GM21619 (cell line): ENCODE data around the gene UBE2V1.
"Not testable (repeated sequence)": the region's sequence is repeated elsewhere in the genome, so short reads cannot be mapped to it uniquely, and the experiment has no call there.

ENCODE experiments used
- ATAC-seq: cut with Tn5 transposase; IDR thresholded peaks from one replicate; pipeline ENCODE4 v1.9.1; 2021; ENCODE audit not compliant: unreplicated experiment

The UBE2V1 gene

GRCh38 chr20:50138120-50138478, 25.1 kb upstream of the UBE2V1 start:
- ATAC-seq = no peak

GRCh38 chr20:50137702-50138101, 24.8 kb upstream of the UBE2V1 start:
- ATAC-seq = not testable (repeated sequence)

DNA sequence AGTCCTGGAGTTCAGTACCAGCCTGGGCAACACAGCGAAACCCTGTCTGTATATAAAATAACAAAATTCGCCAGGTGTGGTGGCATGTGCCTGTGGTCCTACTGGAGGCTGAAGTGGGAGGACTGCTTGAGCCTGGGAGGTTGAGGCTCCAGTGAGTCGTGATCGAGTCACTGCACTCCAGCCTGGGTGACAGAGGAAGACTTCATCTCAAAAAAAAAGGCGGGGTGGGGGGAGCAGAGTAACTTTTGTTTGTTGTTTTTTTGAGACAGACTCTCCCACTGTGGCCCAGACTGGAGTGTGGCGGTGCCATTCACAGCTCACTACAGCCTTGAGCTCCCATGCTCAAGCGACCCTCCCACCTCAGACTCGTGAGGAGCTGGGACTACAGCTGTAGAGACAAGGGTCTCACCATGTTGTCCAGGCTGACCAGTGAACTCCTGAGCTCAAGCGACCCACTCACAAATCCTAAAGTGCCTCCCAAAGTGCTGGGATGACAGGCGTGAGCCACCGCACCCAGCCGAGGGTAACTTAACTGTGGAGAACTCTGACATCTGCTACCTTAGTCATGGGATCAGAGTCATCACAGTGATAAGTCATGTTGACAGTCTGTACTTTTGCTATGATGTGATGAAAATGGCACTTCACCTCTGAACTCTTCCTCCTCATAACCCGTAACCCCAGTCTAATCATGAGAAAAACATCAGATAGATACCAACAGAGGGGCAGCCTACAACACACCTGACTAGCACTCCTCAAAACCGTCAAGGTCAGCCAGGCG, 24.1 kb upstream of the UBE2V1 start:
- no peak for ATAC-seq

DNA sequence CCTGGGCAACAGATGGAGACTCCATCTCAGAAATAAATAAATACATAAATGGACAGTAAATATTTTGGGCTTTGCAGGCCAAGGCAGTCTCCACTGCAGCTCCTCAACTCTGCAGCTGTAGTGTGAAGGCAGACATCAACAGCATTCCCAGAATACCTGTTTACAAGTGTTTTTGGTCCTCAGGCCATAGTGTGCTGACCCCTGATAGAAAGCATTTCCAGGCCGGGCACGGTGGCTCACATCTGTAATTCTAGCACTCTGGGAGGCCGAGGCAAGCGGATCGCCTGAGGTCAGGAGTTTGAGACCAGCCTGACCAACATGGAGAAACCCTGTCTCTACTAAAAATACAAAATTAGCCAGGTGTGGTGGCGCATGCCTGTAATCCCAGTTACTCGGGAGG, 22.2 kb upstream of the UBE2V1 start:
- ATAC-seq = not testable (repeated sequence)

- ATAC-seq = no peak
Observed at GRCh38 chr20:50133474-50134217, 20.7 kb upstream of the UBE2V1 start.

GRCh38 chr20:50133041-50133440, 20.1 kb upstream of the UBE2V1 start:
- no peak for ATAC-seq

GRCh38 chr20:50130995-50131394, 18.0 kb upstream of the UBE2V1 start:
- no peak for ATAC-seq

GRCh38 chr20:50130356-50130723, 17.4 kb upstream of the UBE2V1 start:
- ATAC-seq = no peak

- no peak for ATAC-seq
Observed at GRCh38 chr20:50129662-50130355, 16.9 kb upstream of the UBE2V1 start.

DNA sequence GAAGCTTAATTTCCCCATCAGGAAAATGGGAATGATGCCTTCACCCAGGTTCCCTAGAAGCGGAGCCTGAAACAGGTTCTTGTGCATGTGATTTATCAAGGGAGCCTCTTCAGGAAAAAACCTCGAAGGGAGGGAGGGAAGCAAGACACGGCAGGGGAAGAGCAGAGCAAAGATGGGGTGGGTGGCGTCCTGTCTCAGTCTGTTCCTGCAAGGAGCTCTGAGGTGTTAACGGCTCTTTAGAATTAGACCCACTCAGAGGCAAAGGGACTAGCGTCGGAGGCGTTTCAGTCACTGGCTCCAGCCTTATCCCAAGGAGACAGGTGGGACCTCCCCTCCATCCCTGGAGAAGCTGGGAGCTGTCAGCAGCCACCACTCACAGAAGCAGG, 15.6 kb upstream of the UBE2V1 start:
- ATAC-seq = no peak

DNA sequence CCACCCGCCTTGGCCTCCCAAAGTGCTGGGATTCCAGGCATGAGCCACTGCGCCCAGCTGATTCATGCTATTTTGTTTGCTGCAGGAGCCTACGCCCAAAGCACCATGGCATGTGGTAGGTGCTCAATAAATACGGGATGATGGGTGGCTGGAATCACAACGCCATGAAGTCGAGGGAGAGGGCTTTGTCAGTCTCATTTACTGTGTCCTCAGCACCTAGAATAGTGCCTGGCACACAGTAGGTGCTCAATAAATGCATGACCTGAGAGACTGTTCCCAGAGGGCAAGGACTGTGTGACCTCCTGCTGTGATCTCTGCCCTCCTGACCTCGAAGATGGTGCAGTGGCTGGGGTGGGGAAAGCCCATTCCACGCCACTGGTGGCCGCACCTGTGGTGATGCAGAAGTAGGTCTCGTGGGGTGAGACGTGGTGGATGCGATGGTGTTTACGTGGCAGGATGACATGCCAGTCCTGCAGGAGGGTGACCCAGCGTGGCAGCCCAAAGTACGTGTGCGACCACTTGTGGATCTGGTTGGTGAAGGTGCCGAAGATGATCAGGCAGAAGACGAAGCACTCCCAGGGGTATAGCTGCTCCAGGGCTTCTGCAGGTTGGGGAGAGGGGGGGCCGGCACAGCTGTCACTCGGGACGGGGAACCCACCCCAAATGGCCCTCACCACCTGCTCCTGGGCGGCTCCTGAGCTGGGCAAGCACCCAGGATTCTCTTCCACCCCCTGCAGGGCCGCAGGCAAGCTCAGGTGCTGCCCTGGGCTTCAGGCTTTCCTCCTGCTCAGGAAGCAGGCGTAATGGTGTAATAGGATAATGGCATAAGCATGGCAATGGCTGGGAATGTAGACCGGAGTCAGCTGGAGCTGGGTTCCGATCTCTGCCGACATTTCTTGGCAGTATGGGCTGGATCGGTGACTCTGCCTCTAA, 14.9 kb upstream of the UBE2V1 start:
- no peak for ATAC-seq

DNA sequence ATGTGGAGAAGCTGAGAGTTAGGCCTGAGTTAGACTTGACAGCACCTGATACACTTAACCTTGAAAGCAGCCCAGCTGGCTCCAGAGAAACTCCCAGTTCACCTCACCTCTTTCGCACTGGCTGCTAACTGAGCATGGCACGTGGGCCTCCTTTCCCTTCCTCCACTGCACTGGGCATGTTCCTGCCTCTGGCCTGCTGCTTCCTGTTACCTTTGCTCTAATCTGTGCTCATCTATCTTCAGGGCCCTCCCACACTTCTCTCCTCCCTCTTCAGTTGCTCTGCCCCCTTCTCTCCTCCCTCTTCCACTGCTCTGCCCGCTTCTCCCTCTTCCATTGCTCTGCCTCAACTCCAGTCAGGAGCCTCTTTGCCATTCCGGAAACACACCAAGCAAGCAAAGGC, 13.7 kb upstream of the UBE2V1 start:
- ATAC-seq = no peak

DNA sequence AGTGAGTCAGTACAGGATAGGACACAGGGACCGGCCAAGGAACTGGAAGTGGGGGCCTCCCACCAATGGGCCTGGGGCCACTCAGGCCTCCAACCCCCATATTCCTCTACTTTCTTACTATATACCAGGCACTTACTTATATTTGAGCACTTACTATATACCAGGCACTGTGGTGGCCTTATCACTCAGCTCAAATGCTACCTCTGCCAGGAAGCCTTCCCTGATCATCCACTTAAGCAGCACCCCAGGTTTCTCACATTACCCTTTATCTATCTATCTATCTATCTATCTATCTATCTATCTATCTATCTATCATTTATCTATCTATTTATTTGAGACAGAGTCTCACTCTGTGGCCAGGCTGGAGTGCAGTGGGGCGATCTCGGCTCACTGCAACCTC, 12.3 kb upstream of the UBE2V1 start:
- ATAC-seq = no peak

- no peak for ATAC-seq
Observed at GRCh38 chr20:50124496-50124895, 11.5 kb upstream of the UBE2V1 start.

GRCh38 chr20:50123418-50123817, 10.5 kb upstream of the UBE2V1 start:
- no peak for ATAC-seq

DNA sequence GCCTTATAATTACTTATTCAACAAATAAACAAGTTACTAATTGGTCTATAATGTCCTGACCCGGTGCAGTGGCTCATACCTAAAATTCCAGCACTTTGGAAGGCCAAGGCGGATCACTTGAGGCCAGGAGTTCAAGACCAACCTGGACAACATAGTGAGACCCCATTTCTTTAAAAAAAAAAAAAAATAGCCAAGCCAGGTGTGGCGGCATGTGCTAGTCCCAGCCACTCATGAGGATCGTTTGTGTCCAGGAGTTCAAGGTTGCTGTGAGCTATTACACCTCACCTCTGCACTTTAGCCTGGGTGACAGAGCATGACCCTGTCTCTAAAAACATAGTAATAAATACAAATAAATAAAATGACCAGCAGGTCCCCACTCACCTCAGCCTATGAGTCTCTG, 9.8 kb upstream of the UBE2V1 start:
- no peak for ATAC-seq

GRCh38 chr20:50121858-50122271, 8.9 kb upstream of the UBE2V1 start:
- no peak for ATAC-seq

DNA sequence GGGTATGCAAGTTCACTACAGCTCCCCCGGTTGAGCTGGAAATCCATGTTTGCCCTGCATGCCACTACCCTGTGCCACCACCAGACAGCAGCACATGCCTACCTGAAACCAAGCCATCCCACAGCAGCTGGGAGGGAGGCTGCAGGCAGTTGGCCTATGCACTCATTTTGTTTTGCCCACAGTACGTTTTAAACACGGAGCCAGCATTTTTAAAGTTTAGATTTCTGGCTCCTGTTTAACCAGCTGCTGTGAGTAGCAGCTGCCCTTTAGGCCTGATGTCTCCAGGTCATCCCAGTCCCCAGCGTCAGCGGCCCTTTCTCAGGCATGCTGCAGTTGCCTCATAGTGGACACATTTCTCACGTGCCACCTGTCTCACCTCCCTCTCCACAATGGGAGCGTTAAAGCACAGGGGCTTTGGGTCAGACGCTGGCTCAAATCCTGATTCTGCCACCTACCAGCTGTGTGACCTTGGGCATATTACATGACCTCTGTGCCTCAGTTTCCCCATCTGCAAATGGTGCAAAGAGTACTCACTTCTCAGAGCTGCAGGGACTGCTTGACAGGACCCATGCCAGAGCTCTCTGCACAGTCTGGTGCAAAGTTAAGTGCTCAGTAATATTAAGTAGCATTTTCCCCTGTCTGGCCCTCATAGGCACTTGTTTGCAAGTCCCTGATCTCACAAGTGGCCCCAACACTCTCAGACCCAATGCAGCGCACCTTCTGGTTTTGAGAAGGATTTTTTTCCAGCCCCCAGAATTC, 8.2 kb upstream of the UBE2V1 start:
- no peak for ATAC-seq

DNA sequence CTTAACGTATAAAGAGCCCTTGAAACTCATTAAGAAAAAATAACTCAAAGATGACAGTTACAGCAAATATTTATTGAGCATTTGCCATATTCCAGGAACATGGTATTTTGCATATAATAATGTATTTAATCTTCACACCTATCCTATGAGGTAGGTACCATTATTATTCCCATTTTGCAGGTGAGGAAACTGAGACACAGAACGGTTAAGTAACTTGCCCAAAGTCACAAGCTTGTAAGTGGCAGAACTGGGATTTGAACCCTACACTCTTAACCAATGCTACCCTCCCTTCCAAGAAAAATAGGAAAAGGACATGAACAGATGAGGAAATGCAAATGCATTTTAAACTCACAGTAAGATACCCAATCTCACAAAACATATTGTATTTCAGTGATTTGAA, 5.3 kb upstream of the UBE2V1 start:
- ATAC-seq = no peak

GRCh38 chr20:50116368-50116999, 3.5 kb upstream of the UBE2V1 start:
- ATAC-seq = no peak
